Measurements from ENCODE around the gene EIF2AK2.

DNA sequence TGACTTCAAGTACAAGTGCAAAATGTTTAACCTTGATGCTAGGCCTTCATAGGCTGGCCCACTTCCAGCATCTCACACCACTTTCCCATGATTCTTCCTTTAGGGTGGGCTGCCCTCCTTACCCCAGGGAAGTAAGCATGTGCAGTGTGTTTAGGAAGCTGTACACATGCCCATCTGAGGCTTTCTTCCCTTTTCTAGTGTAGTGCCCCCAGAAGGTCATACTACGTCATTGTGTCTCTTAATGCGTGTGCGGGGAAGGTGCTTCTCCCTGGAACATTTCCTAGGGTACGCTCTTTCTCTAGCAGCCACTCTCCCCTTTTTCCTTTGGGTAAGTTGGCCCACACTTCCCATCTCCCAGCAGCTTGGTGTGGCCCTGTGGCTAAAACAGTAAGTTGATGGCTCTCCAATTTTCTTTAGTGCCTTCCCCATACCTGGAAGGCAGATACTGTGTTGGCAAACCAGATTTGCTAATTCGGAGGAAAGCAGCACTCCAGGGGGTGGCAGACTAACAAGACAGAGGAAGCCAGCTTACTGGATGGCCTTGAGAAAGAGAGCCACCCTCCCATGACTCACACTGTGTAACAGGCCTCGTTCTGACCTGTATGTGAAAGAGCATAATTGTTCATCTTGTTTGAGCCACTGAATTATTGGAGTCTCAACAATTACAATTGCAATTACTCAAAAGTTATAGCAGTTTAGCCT is 32.8 kb upstream of the EIF2AK2 start:
- TF ChIP-seq, protein P1, sequence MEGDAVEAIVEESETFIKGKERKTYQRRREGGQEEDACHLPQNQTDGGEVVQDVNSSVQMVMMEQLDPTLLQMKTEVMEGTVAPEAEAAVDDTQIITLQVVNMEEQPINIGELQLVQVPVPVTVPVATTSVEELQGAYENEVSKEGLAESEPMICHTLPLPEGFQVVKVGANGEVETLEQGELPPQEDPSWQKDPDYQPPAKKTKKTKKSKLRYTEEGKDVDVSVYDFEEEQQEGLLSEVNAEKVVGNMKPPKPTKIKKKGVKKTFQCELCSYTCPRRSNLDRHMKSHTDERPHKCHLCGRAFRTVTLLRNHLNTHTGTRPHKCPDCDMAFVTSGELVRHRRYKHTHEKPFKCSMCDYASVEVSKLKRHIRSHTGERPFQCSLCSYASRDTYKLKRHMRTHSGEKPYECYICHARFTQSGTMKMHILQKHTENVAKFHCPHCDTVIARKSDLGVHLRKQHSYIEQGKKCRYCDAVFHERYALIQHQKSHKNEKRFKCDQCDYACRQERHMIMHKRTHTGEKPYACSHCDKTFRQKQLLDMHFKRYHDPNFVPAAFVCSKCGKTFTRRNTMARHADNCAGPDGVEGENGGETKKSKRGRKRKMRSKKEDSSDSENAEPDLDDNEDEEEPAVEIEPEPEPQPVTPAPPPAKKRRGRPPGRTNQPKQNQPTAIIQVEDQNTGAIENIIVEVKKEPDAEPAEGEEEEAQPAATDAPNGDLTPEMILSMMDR (IDR thresholded peaks at IDR 0.05), result no peak
- no peak for TF ChIP-seq POLR2A (IDR thresholded peaks at IDR 0.05)

All from stomach (tissue), 4 donors.